Stimulated activated CD4-positive, alpha-beta T cell treated with anti-CD3 and anti-CD28 coated beads, Interleukin-4, amount 100 ng/mL, for 4 hours (primary cell): Measurements from ENCODE around the gene GFRA1.

ENCODE experiments used
- DNase-seq, 2 experiments: peaks; one replicate each; pipeline ENCODE4 v3.0.0-alpha.2; 2020

Gene GFRA1

DNA sequence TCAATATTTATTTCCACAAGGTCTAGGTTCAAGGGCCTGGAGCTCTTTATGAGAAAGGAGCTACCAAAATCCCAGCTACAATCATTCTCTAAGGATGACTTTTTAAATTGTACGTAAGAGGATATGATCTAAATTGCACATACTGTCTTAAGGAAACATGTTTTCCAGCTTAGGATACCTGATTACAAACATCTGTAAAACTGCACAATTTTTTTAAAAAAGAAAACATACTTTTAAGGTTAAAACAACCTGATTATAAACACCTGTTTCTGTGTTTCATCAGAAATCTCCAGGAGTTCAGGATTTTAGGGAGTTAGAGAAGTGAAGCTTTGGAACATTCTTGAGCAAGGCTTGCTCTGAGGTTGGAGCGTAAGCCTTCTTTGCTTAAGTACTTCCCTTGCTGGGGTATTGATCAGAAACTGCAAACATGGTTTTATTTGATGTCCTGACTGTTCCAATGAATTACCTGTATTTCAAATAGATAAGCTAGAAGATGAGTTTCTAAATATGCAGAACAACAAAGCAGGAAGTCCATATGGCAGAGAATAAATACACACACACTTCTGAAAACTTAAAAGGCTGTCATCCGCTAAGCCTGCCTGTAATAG, 248.6 kb downstream of the GFRA1 start:
- DNase-seq: no peak

- DNase-seq: no peak
Observed at GRCh38 chr10:116017405-116017804, 255.6 kb downstream of the GFRA1 start.

DNA sequence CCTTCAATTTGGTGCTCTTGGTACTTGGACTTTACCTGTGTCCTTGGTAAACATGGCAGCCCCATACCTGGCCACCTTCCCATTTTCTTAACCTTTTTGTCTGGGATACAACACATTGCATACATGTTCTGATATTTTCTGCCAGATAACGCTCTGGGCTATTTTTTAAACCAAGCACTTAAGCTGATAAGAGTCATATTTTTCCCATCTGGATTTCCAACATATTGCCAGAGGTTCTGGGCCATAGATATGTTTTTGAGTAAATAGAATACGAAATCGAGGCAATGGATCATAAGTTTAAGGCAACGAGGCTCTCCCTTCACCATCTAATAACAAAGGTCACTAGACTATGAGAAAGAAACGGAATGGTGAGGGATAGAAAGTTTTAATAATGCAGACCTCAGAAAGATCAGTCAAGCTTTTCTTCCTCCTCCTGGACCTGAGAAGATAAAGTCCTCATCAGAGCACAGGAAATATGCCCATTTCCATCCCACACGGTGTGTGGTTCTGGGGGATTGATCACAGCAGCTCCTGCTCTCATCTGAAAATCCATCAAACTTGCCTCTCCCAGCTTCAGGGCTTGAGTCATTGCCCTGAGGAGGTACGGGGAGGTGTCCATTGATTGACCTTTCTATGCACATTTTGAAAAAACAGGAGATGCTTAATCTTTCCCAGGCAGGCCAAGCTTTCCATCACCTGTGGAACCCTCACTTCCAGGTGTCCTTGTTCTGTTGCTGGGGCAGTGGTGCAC, 257.2 kb downstream of the GFRA1 start:
- DNase-seq: no peak

DNA sequence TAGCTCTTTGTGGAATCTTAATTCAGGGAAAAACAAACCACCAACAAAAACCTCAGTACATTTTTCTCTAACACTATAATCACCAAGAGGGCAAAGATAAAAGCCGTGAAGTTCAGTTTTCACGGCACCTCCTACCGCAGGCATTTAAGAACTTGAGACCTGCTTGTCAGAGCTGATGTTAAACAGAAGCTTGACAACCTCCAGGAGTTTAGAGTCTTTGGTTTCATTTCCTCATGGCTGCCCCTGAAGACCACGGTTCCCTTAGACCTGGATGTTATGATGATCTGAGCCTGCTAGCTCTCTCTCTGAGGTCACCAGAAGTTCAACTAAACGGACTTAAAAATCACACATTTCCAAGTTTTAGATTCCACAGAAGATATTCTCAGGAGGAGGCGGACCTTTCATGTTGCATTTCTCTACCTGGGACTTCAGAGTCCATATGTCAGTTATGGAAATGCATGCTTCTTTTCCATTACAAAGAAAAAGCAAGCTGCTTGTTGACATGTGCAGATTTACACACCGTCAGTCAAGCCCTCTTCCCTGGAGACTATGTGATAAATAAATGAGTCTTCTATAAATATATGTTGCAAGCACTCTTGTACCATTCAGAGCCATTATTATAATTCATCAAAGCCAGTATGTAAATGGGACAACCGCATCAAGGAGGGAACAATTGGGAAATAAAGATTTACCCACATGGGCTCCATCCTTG, 258.0 kb downstream of the GFRA1 start:
- DNase-seq: no peak

- DNase-seq: no peak
Observed at GRCh38 chr10:116014326-116014725, 258.7 kb downstream of the GFRA1 start.

DNA sequence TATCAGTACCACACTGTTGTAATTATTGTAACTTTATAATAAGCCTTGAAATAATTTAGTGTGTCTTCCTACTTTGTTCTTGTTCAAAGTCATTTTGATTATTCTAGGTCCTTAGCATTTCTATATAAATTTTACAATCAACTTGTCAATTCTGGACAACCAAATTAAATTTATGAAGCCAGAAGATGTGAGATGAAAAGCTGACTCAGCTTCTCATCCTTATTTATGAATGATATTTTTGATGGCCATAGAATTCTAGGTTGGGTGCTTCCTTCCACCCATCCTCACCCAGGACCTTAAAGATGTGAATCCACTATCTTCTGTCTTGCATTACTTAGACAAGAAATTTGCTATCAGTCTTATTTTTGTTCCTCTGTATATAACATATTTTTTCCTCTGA, 261.1 kb downstream of the GFRA1 start:
- DNase-seq: no peak

- DNase-seq: no peak
Observed at GRCh38 chr10:116007256-116007891, 265.6 kb downstream of the GFRA1 start.
